GM19099 (cell line): ENCODE results near the gene HSFY2.
"Not testable (repeated sequence)": the region's sequence is repeated elsewhere in the genome, so short reads cannot be mapped to it uniquely, and the experiment has no call there.

Source experiments
- POLR2A ChIP-seq: IDR thresholded peaks from 3 replicates; pipeline ENCODE4 v1.6.1; 2011; ENCODE audit warnings: low read depth; ENCODE audit not compliant: insufficient read length; ENCODE audit errors: extremely low read depth

Gene HSFY2

GRCh38 chrY:18773635-18774034, at the start of gene HSFY2:
HSFY2 (minus strand) TSS chrY:18773735; CDS start chrY:18773618, 117 bp downstream.
- not testable (repeated sequence) for TF ChIP-seq POLR2A
